ENCODE measurements around the gene PDIA5.

DNA sequence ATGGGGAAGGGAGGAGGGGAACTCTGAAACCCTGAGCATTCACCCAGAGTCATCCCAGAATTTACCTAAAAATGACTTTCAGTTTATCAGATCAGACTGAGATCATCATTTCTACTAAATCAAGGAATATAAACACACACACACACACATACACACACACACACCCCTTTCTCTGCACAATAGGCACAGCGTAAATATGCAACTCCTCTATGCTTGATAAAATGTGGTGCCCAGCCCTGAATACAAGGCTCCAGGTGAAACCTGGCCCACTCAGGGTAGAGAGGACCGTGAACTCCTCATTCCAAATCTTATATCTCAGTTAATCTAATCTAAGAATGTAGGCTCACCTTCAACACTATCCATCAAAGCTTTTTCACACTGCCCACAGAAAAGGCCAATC lies 103.1 kb downstream of the PDIA5 start:
- TF ChIP-seq, protein P1, sequence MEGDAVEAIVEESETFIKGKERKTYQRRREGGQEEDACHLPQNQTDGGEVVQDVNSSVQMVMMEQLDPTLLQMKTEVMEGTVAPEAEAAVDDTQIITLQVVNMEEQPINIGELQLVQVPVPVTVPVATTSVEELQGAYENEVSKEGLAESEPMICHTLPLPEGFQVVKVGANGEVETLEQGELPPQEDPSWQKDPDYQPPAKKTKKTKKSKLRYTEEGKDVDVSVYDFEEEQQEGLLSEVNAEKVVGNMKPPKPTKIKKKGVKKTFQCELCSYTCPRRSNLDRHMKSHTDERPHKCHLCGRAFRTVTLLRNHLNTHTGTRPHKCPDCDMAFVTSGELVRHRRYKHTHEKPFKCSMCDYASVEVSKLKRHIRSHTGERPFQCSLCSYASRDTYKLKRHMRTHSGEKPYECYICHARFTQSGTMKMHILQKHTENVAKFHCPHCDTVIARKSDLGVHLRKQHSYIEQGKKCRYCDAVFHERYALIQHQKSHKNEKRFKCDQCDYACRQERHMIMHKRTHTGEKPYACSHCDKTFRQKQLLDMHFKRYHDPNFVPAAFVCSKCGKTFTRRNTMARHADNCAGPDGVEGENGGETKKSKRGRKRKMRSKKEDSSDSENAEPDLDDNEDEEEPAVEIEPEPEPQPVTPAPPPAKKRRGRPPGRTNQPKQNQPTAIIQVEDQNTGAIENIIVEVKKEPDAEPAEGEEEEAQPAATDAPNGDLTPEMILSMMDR (IDR thresholded peaks at IDR 0.05; ENCODE audit: low read depth, low read length, poor library complexity, severe bottlenecking): no peak
- TF ChIP-seq EZH2phosphoT487 (IDR thresholded peaks at IDR 0.05; ENCODE audit: borderline replicate concordance, low read length): no peak
